ENCODE measurements around the gene KDM4C.

KDM4C gene

DNA sequence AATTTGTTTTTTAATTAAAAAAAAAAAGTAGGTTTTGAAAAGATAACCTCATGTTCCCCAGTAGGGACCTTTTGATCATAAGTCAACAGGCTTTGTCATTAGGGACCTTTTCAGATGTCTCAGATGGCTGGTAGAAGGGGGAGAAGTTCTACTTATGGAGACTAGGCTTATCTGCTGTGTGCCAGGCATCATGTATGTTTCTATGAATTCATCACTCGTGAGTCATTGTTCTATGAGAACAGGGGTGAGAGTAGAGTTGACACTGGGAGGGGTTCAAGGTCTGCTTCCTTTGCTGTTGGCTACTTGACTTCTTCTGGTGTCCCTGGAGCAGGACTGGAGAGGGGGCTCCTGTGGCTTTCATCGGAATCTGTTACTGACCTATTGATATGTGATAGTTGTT, 138.8 kb downstream of the KDM4C start:
- no peak overlapping the region for H3K4me3 ChIP-seq (ENCODE audit: low read depth, low read length)
- H3K27me3 ChIP-seq, result no peaks in the 10 kb centered on the region
- no peaks in the 10 kb centered on the region for H3K9me3 ChIP-seq
- TF ChIP-seq, protein P1, sequence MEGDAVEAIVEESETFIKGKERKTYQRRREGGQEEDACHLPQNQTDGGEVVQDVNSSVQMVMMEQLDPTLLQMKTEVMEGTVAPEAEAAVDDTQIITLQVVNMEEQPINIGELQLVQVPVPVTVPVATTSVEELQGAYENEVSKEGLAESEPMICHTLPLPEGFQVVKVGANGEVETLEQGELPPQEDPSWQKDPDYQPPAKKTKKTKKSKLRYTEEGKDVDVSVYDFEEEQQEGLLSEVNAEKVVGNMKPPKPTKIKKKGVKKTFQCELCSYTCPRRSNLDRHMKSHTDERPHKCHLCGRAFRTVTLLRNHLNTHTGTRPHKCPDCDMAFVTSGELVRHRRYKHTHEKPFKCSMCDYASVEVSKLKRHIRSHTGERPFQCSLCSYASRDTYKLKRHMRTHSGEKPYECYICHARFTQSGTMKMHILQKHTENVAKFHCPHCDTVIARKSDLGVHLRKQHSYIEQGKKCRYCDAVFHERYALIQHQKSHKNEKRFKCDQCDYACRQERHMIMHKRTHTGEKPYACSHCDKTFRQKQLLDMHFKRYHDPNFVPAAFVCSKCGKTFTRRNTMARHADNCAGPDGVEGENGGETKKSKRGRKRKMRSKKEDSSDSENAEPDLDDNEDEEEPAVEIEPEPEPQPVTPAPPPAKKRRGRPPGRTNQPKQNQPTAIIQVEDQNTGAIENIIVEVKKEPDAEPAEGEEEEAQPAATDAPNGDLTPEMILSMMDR (IDR thresholded peaks at IDR 0.05; ENCODE audit: low read depth, low read length), result no peak
- no peaks in the 10 kb centered on the region for H3K4me1 ChIP-seq
- no peaks in the 10 kb centered on the region for H3K36me3 ChIP-seq
- no peak for DNase-seq

- H3K36me3 ChIP-seq, result no peaks in the 10 kb centered on the region
- H3K4me1 ChIP-seq, result no peaks in the 10 kb centered on the region
- no peaks in the 10 kb centered on the region for H3K9me3 ChIP-seq
- TF ChIP-seq, protein P1 (IDR thresholded peaks at IDR 0.05; ENCODE audit: low read depth, low read length), result no peak
- no peak overlapping the region for H3K4me3 ChIP-seq (ENCODE audit: low read depth, low read length)
- no peaks in the 10 kb centered on the region for H3K27me3 ChIP-seq
- no peak for DNase-seq
These were observed 139.5 kb downstream of the KDM4C start for GRCh38 chr9:6897207-6897822.

DNA sequence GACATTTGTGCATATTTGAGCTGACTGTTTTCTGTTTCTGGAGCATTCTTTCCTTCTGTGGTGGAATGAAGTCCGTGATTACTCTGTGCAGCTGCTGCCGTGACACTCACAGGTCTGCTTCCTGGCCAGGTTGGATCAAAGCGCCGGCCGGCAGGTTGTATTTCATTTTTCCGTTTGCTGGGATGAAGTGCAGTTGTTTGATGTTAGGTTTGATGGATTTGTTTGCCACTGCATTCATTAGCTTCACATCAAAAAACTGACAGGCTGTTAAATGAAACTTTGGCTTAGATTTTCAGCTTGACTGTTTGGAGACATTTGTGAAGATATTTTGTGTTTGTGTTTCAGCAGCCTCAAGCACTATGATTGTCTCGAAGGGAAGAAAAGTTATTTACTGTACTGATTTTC, 140.1 kb downstream of the KDM4C start:
- H3K36me3 ChIP-seq, result no peaks in the 10 kb centered on the region
- DNase-seq, result no peak
- TF ChIP-seq, protein P1 (IDR thresholded peaks at IDR 0.05; ENCODE audit: low read depth, low read length), result no peak

DNA sequence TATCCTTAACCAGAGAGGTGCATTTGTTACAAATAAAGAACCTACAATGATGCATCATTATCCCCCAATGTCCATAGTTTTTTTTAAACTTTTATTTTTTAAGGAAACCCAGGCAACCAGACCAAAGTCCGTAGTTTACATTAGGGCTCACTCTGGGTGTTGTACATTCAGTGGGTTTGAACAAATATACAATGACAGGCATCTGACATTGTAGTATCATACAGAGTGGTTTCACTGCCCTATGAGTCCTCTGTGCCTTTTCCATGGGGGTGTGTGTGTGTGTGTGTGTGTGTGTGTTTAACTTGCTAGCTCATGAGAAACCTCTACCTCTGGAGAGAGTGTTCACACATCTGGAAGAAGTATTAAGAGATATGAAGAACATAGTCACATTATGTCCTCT, 141.5 kb downstream of the KDM4C start:
- Histone ChIP-seq H3K36me3 (no peaks in the 10 kb centered on the region), H3K4me1 (no peaks in the 10 kb centered on the region), H3K27me3 (no peaks in the 10 kb centered on the region), H3K4me3 (ENCODE audit: low read depth, low read length) (no peak overlapping the region), H3K9me3 (no peaks in the 10 kb centered on the region)
- TF ChIP-seq, protein P1 (IDR thresholded peaks at IDR 0.05; ENCODE audit: low read depth, low read length), result no peak
- DNase-seq, result no peak

More for the DNA sequence above, 140.1 kb downstream of the KDM4C start:
- no peaks in the 10 kb centered on the region for H3K27me3 ChIP-seq
- H3K4me1 ChIP-seq, result no peaks in the 10 kb centered on the region
- no peaks in the 10 kb centered on the region for H3K9me3 ChIP-seq
- no peak overlapping the region for H3K4me3 ChIP-seq (ENCODE audit: low read depth, low read length)

GRCh38 chr9:6900440-6900883, 142.7 kb downstream of the KDM4C start:
- no peaks in the 10 kb centered on the region for H3K36me3 ChIP-seq
- no peaks in the 10 kb centered on the region for H3K27me3 ChIP-seq
- H3K9me3 ChIP-seq, result no peaks in the 10 kb centered on the region
- no peaks in the 10 kb centered on the region for H3K4me1 ChIP-seq
- H3K4me3 ChIP-seq (ENCODE audit: low read depth, low read length), result no peak overlapping the region
- no peak for DNase-seq
- TF ChIP-seq, protein P1 (IDR thresholded peaks at IDR 0.05; ENCODE audit: low read depth, low read length), result no peak

- Histone ChIP-seq H3K36me3 (no peaks in the 10 kb centered on the region), H3K4me3 (ENCODE audit: low read depth, low read length) (no peak overlapping the region), H3K4me1 (no peaks in the 10 kb centered on the region), H3K27me3 (no peaks in the 10 kb centered on the region), H3K9me3 (no peaks in the 10 kb centered on the region)
- no peak for DNase-seq
- TF ChIP-seq, protein P1 (IDR thresholded peaks at IDR 0.05; ENCODE audit: low read depth, low read length), result no peak
These were observed 143.4 kb downstream of the KDM4C start for GRCh38 chr9:6901180-6901579.

Measured in BE2C (cell line).